T follicular helper cell (primary cell): ENCODE measurements around the gene CEP162.
"Not testable (repeated sequence)": the region's sequence is repeated elsewhere in the genome, so short reads cannot be mapped to it uniquely, and the experiment has no call there.

Experiments used
- DNase-seq: peaks from one replicate; pipeline ENCODE4 v3.0.0-alpha.2; 2020; ENCODE audit warnings: low read depth

Gene CEP162

DNA sequence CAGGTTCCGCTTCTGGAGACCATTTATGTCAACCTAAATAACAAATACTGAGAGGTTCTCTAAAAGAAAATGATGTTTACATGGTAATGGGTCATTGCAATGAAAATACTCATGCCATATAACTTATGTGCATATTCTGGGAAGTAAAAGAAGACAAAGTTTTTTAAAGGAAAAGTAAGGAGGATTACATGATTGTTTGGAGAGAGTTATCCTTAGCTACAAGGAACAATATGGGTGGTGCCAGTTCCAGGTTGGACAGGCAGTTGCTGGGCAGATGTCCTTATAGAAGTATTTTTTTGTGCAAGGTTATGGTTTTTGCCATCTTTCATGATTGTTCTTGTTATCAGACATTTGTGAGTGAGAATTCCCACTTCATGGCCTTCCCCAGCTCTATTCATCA lies 141.4 kb downstream of the CEP162 start:
- DNase-seq, result no peak

- DNase-seq, result not testable (repeated sequence)
These were observed 142.7 kb downstream of the CEP162 start for GRCh38 chr6:84084705-84085104.

GRCh38 chr6:84082689-84083265 lies 144.7 kb downstream of the CEP162 start:
- DNase-seq, result no peak

GRCh38 chr6:84081222-84081621 lies 146.2 kb downstream of the CEP162 start:
- no peak for DNase-seq

- DNase-seq, result no peak
These were observed 149.1 kb downstream of the CEP162 start for GRCh38 chr6:84078335-84078734.

DNA sequence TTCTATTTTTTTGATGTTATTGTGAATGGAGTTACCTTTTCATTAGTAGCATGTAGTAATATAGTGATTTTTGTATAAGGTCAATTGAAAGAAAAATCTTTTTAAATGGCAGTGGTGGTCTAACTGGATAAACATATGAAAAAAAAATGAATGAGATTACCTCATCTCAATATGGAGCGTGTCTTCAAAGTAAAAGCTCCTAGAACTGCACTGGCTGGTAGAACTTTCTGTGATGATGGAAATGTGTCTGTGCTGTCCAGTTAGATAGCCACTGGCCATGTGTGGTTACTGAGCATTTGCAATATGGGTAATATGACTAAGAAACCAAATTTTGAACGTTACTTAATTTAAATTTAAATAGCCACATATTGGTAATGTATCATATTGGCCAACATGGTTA lies 149.8 kb downstream of the CEP162 start:
- DNase-seq, result no peak

DNA sequence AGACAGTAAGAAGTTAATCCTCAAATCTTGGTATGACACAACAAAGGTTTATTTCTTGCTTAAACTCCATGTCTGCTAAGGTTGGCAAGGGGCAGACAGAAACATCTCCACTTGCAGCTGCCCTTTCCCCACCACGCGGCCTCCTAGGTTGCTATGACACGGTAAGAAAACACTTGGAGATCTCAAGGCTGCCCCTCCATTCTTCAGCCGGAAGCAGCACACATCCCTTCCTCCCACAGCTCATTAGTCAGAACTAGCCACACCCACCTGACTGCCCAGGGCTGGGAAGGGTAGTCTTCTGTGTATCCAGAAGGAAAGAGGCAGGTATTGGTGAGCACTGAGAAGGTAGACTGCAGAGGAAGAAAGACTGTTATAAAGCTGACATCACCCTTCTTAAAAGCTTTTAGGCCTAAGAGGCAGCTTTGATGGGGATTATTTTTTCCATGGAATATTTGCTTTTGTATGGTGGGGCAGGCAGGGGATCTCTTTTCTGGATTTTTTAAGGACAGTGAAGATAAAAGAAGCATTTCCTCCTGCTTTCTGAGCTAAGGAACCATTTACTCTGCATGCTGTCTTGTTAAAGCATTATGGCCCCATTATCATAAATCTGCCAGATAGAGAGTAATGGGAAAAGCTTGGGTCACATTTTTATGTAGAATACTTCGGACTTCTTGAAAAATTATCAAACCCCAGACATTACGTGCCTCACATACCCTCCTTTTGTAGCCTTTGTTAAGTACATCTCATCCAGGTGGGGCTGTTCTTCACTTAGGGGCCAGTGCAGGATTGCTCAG lies 152.3 kb downstream of the CEP162 start:
- no peak for DNase-seq
